ENCODE data around the gene NDRG3.
A peak's percentile ranks its signal among the peaks of the same experiment; 100 is the strongest.
"Not testable (repeated sequence)": the region's sequence is repeated elsewhere in the genome, so short reads cannot be mapped to it uniquely, and the experiment has no call there.

The NDRG3 gene

DNA sequence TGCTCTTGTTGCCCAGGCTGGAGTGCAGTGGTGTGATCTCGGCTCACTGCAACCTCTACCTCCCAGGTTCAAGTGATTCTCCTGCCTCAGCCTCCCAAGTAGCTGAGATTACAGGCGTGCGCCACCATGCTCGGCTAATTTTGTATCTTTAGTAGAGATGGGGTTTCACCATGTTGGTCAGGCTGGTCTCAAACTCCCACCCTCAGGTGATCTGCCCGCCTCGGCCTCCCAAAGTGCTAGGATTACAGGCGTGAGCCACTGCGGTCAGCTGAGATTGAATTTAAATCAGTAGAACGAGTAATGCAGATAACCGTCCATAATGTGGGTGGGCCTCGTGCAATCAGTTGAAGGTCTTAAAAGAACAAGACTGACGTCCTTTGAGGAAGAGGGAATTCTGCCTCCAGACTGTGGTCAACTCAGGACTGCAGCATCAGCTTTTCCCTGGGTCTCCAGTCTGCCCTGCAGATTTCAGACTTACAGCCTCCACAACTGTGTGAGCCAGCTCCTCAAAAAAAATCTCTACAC, 107.0 kb downstream of the NDRG3 start:
- DNase-seq: not testable (repeated sequence)

- DNase-seq: no peak
These were observed 111.5 kb downstream of the NDRG3 start for GRCh38 chr20:36634342-36634741.

GRCh38 chr20:36633285-36633772, 112.6 kb downstream of the NDRG3 start:
- no peak for DNase-seq

- DNase-seq: no peak
These were observed 113.2 kb downstream of the NDRG3 start for GRCh38 chr20:36632487-36633284.

DNA sequence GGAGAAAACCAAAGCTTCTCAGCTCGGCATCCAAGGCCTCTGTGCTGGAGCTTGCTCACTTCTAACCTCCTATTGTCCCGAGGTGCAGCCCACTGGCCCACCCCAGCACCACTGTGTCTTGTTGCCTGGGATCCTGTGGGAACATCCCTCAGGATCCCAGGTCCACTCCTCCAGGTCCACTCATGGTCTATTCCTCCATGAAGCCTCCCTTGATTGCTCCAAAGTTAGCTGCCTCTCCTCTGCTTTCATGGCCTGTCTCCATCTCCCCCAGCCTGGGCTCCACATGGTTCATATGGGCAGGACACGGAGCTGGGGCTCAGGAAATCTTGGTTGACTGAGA, 113.8 kb downstream of the NDRG3 start:
- DNase-seq: no peak

- DNase-seq: no peak
These were observed 114.2 kb downstream of the NDRG3 start for GRCh38 chr20:36631646-36632045.

DNA sequence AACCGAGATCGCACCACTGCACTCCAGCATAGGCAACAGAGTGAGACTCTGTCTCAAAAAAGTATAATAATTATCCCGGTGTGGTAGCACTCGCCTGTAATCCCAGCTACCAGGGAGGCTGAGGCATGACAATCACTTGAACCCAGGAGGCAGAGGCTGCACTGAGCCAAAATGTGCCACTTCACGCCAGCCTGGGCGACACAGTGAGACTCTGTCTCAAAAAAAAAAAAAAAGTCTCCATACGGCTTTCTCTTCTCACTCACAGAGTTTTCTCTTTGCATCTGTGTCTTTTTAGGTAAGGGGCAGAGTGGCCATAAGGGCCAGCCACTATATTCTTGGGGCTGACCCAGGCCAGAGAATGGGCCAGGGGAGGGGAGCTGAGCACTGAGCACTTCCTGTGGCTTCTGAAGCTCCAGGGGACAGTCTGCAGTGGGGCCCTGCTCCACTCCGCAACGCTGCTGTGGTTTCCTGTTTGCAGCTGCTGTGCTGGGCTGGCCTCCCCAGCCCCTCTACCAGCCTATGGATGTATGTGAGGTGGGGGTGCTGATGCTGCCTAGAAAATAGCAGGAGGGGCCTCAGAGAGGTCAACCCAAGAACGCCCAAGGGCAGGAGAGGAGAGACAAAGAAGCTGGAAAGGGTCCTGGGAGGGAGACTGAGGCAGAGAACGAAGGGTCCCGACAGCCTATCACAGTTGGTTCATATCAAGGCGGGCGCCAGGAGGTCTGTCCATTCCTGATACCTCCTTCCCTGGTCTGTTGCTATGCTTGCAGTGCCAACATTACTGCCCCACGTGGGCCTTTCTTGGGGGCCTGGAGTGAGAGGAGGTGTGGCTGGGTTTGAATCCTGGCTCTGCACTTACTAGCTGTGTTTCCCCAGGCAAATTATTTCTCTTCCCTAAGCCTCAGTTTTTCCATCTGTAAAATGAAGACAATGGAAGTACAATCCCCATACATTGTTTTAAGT, 115.9 kb downstream of the NDRG3 start:
- DNase-seq: peak; percentile 72

DNA sequence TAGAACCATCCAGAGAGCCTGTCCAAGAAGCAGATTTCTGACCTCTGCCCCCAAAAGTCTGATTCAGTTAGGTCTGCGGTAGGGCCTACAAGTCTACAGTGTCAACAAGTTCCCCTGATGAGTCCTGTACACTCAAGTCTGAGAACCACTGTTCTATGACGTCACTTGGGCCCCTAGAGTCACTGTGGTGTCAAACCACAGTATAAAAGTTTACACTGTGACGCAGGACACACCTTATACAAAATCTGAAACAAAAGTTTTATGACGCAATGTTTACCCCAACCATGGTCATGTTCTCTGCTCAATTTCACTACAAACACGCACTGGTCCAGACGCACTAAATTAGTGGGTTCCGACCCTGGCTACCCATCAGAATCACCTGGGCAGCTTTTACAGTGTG, 117.8 kb downstream of the NDRG3 start:
- peak; percentile 38 for DNase-seq

- no peak for DNase-seq
These were observed 121.0 kb downstream of the NDRG3 start for GRCh38 chr20:36624944-36625324.

DNA sequence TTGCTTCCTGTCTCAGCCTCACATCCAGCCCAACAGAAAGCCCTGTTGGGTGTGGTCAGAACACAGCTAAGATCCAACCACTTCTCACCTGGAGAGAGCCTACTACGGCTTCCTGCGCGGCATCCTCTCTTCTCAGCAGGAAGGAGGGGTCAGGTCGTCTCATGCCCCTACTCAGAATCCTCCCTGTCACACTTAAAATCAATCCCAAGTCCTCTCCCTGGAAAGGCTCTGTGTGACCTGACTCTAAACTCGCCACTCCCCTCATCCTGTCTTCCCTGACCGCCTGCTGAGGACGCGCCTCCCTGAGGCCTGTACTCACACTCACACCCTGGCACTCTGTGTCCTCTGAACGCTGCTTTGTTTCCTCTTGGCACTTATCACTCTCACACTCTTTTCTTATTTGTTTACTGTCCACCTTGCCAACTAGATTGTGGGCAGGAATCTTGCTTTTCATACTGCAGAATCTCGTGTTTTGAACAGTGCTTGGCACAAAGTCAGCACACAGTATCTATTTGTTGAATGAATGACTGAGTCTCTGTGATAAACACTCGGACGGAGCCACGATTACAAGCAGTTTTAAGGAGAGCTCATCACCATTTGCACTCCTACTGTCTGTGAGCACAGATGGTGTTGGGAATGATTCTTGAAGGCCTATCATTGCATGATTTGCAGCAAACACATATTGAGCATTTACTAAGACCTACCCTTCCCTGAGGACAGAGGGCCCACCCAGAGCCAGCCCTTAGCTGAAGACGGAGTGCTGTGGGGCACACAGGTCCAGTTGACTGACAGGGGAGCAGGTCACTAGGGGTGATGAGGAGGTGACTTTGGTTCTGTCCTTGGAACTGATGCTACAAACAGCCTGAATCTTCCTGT, 121.6 kb downstream of the NDRG3 start:
- no peak for DNase-seq

- no peak for DNase-seq
These were observed 122.4 kb downstream of the NDRG3 start for GRCh38 chr20:36623444-36623843.

GRCh38 chr20:36620917-36621316, 125.0 kb downstream of the NDRG3 start:
- DNase-seq: no peak

GRCh38 chr20:36614781-36615557, 130.9 kb downstream of the NDRG3 start:
- DNase-seq: peak; percentile 43

DNA sequence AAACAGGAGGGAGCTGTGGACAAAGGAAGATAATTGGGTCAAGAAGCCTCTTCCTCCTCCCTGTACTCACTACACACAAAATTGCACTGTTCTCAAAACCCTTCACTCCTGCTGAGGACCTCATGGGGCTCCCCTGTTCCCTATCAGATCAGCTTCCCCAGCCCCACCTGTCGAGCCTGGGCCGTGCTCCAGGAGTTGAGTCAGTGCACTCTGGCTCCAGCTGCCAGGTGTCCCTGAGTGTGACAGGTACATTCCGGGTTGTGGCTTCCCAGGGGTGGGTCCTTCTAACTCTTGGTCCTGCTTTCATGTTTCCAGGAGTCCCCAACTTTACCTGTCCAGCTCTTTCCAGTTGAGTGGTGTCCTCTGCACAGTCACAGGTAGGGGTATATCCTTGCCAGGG, 131.9 kb downstream of the NDRG3 start:
- no peak for DNase-seq

DNA sequence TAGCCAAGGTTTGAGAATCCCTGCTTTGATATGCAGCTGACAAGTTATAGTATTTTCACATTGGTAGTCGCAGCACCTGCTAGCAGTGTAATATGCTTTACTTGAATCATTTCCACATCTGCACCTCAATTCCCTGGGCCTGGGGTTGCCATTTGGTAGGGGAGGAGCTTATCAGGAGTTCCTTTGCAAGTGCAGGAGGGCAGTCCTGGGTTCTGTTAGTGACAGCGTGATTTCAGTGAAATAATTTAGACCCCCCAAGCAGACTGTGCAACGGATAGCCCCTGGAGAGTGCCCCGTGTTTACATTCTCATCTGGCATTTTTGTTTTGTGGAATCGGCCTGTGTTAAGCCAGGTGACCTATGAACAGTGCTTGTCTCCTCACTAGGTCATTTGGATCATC, 134.3 kb downstream of the NDRG3 start:
- no peak for DNase-seq

GRCh38 chr20:36608388-36608728, 137.5 kb downstream of the NDRG3 start:
- DNase-seq: not testable (repeated sequence)

GRCh38 chr20:36607586-36608387, 138.1 kb downstream of the NDRG3 start:
- no peak for DNase-seq

DNA sequence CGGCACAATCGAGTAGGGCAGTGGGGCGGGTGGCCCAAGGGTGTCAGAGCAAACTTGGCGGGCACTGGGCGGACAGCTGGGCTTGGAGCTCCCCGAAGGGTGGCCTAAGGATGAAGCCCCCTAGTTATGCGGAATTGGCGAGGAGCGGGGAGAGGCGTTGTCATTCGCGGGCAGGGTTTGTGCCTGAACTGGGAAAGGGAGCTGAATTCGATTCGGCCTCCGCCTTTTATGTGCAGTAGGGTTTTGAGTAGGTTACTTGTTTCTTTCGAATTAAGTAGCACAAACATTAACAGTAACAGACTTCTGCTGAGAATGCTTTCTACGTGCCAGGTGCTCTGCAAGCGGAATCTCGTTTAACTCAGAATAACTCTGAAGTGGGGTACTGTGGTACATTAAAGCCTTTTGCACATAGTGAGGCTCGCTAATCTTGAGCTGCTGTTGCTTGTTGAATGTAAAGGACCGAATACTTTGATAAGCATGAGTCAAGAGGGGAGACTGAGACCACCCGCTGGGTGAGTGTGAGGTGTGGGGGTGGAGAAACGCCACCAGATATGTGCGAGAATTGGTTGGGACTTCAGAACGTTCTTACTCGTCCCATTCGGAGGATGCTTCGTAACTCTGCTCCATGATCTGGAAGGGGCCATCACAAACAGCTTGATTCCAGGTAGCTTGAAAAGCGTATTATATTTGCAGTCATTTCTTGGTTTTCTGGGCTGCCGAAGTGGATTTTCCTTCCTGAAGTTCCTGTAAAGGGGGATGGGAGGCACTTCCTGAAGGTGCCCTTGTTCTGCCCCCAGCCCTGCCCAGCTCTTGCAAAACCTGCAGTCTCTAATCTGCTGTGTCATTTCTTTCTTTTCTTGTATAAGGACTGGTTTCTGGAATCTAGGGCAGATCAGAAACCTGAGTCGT, 139.5 kb downstream of the NDRG3 start:
- DNase-seq: peak; percentile 61

DNA sequence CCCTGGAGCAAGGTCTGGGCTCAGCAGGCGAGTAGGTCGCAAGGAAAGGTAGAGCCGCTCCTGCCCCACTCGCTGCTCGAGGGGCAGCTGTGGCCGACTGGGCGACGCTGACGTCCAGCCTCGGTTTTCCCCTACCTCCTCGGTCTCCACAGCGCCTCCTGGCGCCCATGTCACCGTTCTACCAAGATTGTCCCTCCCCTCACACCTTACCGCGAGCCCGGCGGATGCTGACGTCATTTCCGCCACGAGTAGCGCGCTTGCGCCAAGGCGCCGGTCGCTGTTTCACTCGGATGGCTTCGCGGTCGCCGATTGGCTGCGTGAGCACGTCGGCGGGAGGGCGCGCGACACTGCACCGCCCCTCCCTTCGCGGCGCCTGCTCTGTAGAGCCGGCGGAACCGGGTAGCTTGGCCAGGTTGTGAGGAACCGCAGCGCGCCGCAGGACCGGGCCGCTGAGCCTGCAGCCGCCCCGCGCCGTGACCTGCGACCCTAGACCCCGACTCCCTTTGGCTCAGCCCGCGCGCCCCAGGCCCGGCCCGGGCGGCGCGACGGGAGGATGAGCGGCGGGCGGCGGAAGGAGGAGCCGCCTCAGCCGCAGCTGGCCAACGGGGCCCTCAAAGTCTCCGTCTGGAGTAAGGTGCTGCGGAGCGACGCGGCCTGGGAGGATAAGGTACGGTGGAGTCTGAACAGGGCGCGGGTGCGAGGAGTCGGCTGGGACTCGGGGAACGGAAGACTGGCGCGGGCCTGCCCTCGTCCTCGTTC, 140.3 kb downstream of the NDRG3 start, which contains the start of gene RAB5IF:
TSS of gene RAB5IF (plus strand) at position 381 of the 759 bp plus-strand sequence. CDS start at position 554, 173 bp downstream.
- DNase-seq: peak; percentile 100

All from activated CD4-positive, alpha-beta T cell treated with anti-CD3 and anti-CD28 coated beads, Interleukin-10, Interleukin-2, amounts not matched to agents 100 ng/mL and 50 ng/mL, durations not matched to agents 16 hours and 8 hours (primary cell).